OCI-LY1 (cell line): ENCODE data around the gene CAPZA1.

Experiments used
- EZH2 ChIP-seq: fragments of 200-600 bp; sonication (generic), shearing (Covaris generic); IDR thresholded peaks from 2 replicates; pipeline ENCODE4 v1.8.0; 2017; ENCODE audit warnings: borderline replicate concordance, mixed run types, mild to moderate bottlenecking, antibody characterized with exemption, low read length, moderate library complexity, mixed read lengths
- TF ChIP-seq, protein P1 (sequence below): fragments of 200-600 bp; sonication (generic), shearing (Covaris generic); IDR thresholded peaks from 2 replicates; pipeline ENCODE4 v1.5.1; 2017; ENCODE audit warnings: mild to moderate bottlenecking, antibody characterized with exemption, low read length, moderate library complexity, mixed read lengths

DNA sequence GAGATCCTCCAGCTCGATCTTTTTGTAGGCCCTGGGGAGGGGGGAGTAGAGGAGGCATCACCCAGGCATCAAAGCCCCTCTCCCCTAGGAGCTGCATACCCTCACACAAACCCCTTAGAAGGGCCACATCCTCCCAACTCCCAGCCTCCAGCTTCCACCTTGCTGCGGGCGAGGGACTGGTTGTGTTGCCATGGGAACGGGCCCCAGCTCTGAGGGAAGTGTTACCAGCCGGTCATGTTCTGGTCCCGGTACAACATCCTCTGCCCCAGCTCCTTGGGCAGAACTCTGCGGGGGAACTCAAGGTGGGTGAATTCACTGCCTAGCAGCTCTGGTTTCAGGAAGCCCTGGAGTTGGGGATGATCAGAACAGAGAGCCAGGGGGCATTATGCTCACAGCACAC lies 91.4 kb downstream of the CAPZA1 start:
- TF ChIP-seq, protein P1, sequence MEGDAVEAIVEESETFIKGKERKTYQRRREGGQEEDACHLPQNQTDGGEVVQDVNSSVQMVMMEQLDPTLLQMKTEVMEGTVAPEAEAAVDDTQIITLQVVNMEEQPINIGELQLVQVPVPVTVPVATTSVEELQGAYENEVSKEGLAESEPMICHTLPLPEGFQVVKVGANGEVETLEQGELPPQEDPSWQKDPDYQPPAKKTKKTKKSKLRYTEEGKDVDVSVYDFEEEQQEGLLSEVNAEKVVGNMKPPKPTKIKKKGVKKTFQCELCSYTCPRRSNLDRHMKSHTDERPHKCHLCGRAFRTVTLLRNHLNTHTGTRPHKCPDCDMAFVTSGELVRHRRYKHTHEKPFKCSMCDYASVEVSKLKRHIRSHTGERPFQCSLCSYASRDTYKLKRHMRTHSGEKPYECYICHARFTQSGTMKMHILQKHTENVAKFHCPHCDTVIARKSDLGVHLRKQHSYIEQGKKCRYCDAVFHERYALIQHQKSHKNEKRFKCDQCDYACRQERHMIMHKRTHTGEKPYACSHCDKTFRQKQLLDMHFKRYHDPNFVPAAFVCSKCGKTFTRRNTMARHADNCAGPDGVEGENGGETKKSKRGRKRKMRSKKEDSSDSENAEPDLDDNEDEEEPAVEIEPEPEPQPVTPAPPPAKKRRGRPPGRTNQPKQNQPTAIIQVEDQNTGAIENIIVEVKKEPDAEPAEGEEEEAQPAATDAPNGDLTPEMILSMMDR, result no peak
- TF ChIP-seq EZH2, result no peak
